GM18502 (cell line): Measurements from ENCODE around the gene BEND5.
A peak's percentile ranks its signal among the peaks of the same experiment; 100 is the strongest.

ENCODE experiments used
- ATAC-seq: cut with Tn5 transposase; IDR thresholded peaks from one replicate; pipeline ENCODE4 v1.9.1; 2021; ENCODE audit warnings: mild to moderate bottlenecking; ENCODE audit not compliant: unreplicated experiment, poor library complexity

The BEND5 gene

GRCh38 chr1:48776393-48777218 is at the start of gene BEND5:
TSS of gene BEND5 (minus strand) at chr1:48776891. CDS start at chr1:48776831, 60 bp downstream.
- ATAC-seq, result peak; percentile 40

GRCh38 chr1:48823168-48823567 is 46.5 kb upstream of the BEND5 start:
- no peak for ATAC-seq

GRCh38 chr1:48820491-48820890 is 43.8 kb upstream of the BEND5 start:
- no peak for ATAC-seq

- ATAC-seq, result peak; percentile 86
These were observed 40.9 kb upstream of the BEND5 start for GRCh38 chr1:48817505-48818114.

GRCh38 chr1:48810740-48811139 is 34.0 kb upstream of the BEND5 start:
- no peak for ATAC-seq

GRCh38 chr1:48808496-48808895 is 31.8 kb upstream of the BEND5 start:
- ATAC-seq, result no peak

- ATAC-seq, result no peak
These were observed 31.0 kb upstream of the BEND5 start for GRCh38 chr1:48807554-48808260.

GRCh38 chr1:48803474-48803873 is 26.8 kb upstream of the BEND5 start:
- no peak for ATAC-seq

- no peak for ATAC-seq
These were observed 18.1 kb upstream of the BEND5 start for GRCh38 chr1:48794816-48795215.

- peak; percentile 88 for ATAC-seq
These were observed 17.2 kb upstream of the BEND5 start for GRCh38 chr1:48793863-48794262.

- no peak for ATAC-seq
These were observed 16.3 kb upstream of the BEND5 start for GRCh38 chr1:48792961-48793360.

- ATAC-seq, result peak; percentile 45
These were observed 13.7 kb upstream of the BEND5 start for GRCh38 chr1:48790397-48790796.

- ATAC-seq, result peak; percentile 13
These were observed 13.2 kb upstream of the BEND5 start for GRCh38 chr1:48789903-48790302.

- peak; percentile 67 for ATAC-seq
These were observed 9.2 kb upstream of the BEND5 start for GRCh38 chr1:48785869-48786268.

GRCh38 chr1:48784301-48784700 is 7.6 kb upstream of the BEND5 start:
- ATAC-seq, result no peak

GRCh38 chr1:48777219-48777895 is 666 bp upstream of the BEND5 start:
- no peak for ATAC-seq

- ATAC-seq, result no peak
These were observed 779 bp downstream of the BEND5 start for GRCh38 chr1:48775831-48776392.

GRCh38 chr1:48773133-48773532 is 3.6 kb downstream of the BEND5 start:
- peak; percentile 66 for ATAC-seq

- no peak for ATAC-seq
These were observed 4.5 kb downstream of the BEND5 start for GRCh38 chr1:48772211-48772610.

GRCh38 chr1:48771561-48771960 is 5.1 kb downstream of the BEND5 start:
- no peak for ATAC-seq
